HG03280 (cell line): ENCODE measurements around the gene CYTH1.
"Not testable (repeated sequence)": the region's sequence is repeated elsewhere in the genome, so short reads cannot be mapped to it uniquely, and the experiment has no call there.

Experiments
- ATAC-seq: cut with Tn5 transposase; IDR thresholded peaks from one replicate; pipeline ENCODE4 v1.9.1; 2021; ENCODE audit warnings: mild to moderate bottlenecking, moderate library complexity; ENCODE audit not compliant: unreplicated experiment

Gene CYTH1

GRCh38 chr17:78765821-78766220 is 16.3 kb downstream of the CYTH1 start:
- no peak for ATAC-seq

GRCh38 chr17:78764871-78765270 is 17.2 kb downstream of the CYTH1 start:
- ATAC-seq: no peak

- no peak for ATAC-seq
Measured at GRCh38 chr17:78763561-78763960, 18.5 kb downstream of the CYTH1 start.

GRCh38 chr17:78761789-78762406 is 20.2 kb downstream of the CYTH1 start:
- no peak for ATAC-seq

GRCh38 chr17:78759969-78760352 is 22.1 kb downstream of the CYTH1 start:
- no peak for ATAC-seq

GRCh38 chr17:78759203-78759968 is 22.7 kb downstream of the CYTH1 start:
- peak; percentile 75 for ATAC-seq

- ATAC-seq: no peak
Measured at GRCh38 chr17:78753316-78754250, 28.5 kb downstream of the CYTH1 start.

GRCh38 chr17:78751447-78752161 is 30.5 kb downstream of the CYTH1 start:
- ATAC-seq: no peak

- not testable (repeated sequence) for ATAC-seq
Measured at GRCh38 chr17:78751000-78751399, 31.1 kb downstream of the CYTH1 start.

GRCh38 chr17:78748730-78749317 is 33.2 kb downstream of the CYTH1 start:
- ATAC-seq: peak; percentile 53

GRCh38 chr17:78748048-78748729 is 33.9 kb downstream of the CYTH1 start:
- ATAC-seq: peak; percentile 46

- ATAC-seq: no peak
Measured at GRCh38 chr17:78747488-78747887, 34.6 kb downstream of the CYTH1 start.

GRCh38 chr17:78746949-78747269 is 35.2 kb downstream of the CYTH1 start:
- ATAC-seq: no peak

- no peak for ATAC-seq
Measured at GRCh38 chr17:78746263-78746948, 35.7 kb downstream of the CYTH1 start.

- ATAC-seq: no peak
Measured at GRCh38 chr17:78745407-78746088, 36.5 kb downstream of the CYTH1 start.

GRCh38 chr17:78742901-78743300 is 39.2 kb downstream of the CYTH1 start:
- no peak for ATAC-seq

GRCh38 chr17:78741644-78742284 is 40.3 kb downstream of the CYTH1 start:
- no peak for ATAC-seq

GRCh38 chr17:78739331-78739931 is 42.6 kb downstream of the CYTH1 start:
- no peak for ATAC-seq
